ENCODE measurements around the gene THAP7. TPM values are rescaled to one million over a fixed set of nuclear protein-coding genes. Genes with fewer than 3 reads are reported as not detected.

The THAP7 gene
- total and polyA plus RNA-seq, 9 of the 15 experiments (the other 6 are each of a cell fraction or from before 2014, with no cell fraction given) = 7.9 to 263 (median 84.1) TPM

DNA sequence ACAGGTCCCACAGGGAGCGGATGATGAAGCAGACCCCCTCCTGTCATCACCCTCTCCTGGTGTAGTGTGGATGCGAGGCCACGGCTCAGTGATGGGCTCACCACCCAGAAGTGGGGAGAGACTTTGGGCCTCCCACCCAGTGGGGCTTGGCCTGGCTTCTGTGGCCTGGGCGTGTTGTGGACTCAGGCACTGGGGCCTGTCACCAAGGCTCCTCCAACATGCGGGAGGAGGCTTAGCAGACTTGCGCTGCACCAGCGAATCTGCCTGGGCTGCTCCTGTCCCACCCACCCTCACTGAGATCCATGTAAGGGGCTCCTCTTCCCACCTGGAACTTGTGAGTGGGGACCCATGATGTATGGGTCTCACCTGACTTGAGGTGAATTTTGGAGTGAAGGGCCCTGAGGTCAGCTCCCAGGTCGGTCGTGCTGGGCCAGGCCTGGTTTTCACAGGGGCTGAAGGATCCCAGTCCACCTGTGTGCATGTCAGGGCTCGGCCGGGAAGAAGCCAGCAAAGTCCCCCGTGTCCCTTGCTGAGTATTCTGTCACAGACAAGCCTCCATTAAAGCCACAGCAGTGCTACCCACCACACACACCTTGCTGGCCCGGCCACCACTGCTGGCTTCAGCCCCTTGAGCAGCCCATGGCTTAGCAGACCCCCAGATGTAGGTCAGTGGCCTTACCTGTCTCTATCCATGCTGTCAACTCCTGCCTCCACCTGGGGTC, 4.2 kb downstream of the THAP7 start (continued):
- TF ChIP-seq CAMTA2 (CRISPR knock-in tag; conservative IDR thresholded peaks at IDR 0.05) (no peak), YY1 (IDR thresholded peaks at IDR 0.05; ENCODE audit: borderline replicate concordance in 1 of 3, control insufficient read depth in 1 of 3, extremely low read depth in 1 of 3, insufficient read depth in 3 of 3, insufficient read length in 1 of 3, insufficient replicate concordance in 2 of 3, low read depth in 1 of 3, low read length in 2 of 3) (peak in 1 of 3 experiments; percentile 9), ZNF785 (CRISPR knock-in tag; IDR thresholded peaks at IDR 0.05) (0 out of 2 replicates have a peak, but pooled peaks have one; percentile 3), USF2 (CRISPR knock-in tag; IDR thresholded peaks at IDR 0.05) (no peak), ZNF696 (CRISPR knock-in tag; conservative IDR thresholded peaks at IDR 0.05) (0 out of 2 replicates have a peak, but pooled peaks have one; percentile 32), JUND (IDR thresholded peaks at IDR 0.05; ENCODE audit: borderline replicate concordance, low read depth, low read length) (0 out of 2 replicates have a peak, but pooled peaks have one; percentile 6), JUND (tag; IDR thresholded peaks at IDR 0.05; ENCODE audit: borderline replicate concordance, low read depth, low read length) (no peak), ZFP30 (CRISPR knock-in tag; IDR thresholded peaks at IDR 0.05; ENCODE audit: borderline replicate concordance) (0 out of 2 replicates have a peak, but pooled peaks have one; percentile 68), KAT8 (IDR thresholded peaks at IDR 0.05; ENCODE audit: low read depth) (no peak), KLF6 (CRISPR knock-in tag; IDR thresholded peaks at IDR 0.05; ENCODE audit: borderline replicate concordance) (no peak), GABPB2 (CRISPR knock-in tag; conservative IDR thresholded peaks at IDR 0.05) (0 out of 2 replicates have a peak, but pooled peaks have one; percentile 58), TCFL5 (CRISPR knock-in tag; conservative IDR thresholded peaks at IDR 0.05) (0 out of 2 replicates have a peak, but pooled peaks have one; percentile 26), SP2 (IDR thresholded peaks at IDR 0.05; ENCODE audit: extremely low read depth, low read depth, low read length, poor library complexity, severe bottlenecking) (no peak), RBM14 (IDR thresholded peaks at IDR 0.05; ENCODE audit: borderline replicate concordance, insufficient read depth, low read depth, low read length) (no peak), DPF2 (IDR thresholded peaks at IDR 0.05) (no peak), TFE3 (CRISPR knock-in tag; IDR thresholded peaks at IDR 0.05) (peak; percentile 0; the same call in 1 of the 2 replicates)
- TF ChIP-seq, protein P1, sequence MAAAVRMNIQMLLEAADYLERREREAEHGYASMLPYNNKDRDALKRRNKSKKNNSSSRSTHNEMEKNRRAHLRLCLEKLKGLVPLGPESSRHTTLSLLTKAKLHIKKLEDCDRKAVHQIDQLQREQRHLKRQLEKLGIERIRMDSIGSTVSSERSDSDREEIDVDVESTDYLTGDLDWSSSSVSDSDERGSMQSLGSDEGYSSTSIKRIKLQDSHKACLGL (CRISPR knock-in tag; IDR thresholded peaks at IDR 0.05; ENCODE audit: borderline replicate concordance, poor library complexity, severe bottlenecking) = peak; percentile 16
- TF ChIP-seq, protein P2, sequence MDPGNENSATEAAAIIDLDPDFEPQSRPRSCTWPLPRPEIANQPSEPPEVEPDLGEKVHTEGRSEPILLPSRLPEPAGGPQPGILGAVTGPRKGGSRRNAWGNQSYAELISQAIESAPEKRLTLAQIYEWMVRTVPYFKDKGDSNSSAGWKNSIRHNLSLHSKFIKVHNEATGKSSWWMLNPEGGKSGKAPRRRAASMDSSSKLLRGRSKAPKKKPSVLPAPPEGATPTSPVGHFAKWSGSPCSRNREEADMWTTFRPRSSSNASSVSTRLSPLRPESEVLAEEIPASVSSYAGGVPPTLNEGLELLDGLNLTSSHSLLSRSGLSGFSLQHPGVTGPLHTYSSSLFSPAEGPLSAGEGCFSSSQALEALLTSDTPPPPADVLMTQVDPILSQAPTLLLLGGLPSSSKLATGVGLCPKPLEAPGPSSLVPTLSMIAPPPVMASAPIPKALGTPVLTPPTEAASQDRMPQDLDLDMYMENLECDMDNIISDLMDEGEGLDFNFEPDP (CRISPR knock-in tag; IDR thresholded peaks at IDR 0.05) = peak; percentile 43; the same call in 1 of the 2 replicates
- TF ChIP-seq, protein P3, sequence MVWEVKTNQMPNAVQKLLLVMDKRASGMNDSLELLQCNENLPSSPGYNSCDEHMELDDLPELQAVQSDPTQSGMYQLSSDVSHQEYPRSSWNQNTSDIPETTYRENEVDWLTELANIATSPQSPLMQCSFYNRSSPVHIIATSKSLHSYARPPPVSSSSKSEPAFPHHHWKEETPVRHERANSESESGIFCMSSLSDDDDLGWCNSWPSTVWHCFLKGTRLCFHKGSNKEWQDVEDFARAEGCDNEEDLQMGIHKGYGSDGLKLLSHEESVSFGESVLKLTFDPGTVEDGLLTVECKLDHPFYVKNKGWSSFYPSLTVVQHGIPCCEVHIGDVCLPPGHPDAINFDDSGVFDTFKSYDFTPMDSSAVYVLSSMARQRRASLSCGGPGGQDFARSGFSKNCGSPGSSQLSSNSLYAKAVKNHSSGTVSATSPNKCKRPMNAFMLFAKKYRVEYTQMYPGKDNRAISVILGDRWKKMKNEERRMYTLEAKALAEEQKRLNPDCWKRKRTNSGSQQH (CRISPR knock-in tag; IDR thresholded peaks at IDR 0.05) = peak; percentile 36; the same call in 1 of the 2 replicates
